ENCODE measurements around the gene FKBP2. TPM values are rescaled to one million over a fixed set of nuclear protein-coding genes. Genes with fewer than 3 reads are reported as not detected.

Gene FKBP2
- total RNA-seq, 6 experiments from 2014 or later = 54.1 to 95.6 (median 73.1) TPM

DNA sequence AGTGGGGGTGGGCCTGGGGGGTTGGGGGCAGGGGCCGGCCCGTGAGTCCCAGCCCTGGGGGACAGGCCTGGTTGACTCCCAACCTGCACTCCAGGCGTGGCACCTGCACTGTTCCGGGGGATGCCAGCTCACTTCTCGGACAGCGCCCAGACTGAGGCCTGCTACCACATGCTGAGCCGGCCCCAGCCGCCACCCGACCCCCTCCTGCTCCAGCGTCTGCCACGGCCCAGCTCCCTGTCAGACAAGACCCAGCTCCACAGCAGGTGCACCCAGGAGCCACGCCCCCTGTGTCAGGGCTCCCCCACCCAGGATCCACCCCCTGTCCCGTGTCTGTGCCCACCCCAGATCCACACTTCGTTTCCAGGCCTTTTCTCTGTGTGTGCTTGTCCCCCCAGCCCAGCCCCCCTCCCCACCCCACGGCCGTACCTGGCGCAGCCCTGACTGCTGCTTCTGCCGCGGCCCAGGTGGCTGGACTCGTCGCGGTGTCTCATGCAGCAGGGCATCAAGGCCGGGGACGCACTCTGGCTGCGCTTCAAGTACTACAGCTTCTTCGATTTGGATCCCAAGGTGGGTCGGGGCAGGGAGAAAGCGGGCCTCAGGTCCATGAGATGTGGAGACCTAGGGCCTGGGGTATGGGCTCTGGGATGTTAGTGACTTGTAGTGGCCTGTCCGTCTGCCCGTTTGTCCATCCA lies 29.6 kb upstream of the FKBP2 start:
- Mint-ChIP-seq H3K4me1 (ENCODE audit: low read depth) (peaks cover 25% of the 10 kb centered on the region), H3K9me3 (no peaks in the 10 kb centered on the region), H3K27ac (no peak overlapping the region), H3K4me3 (no peak overlapping the region), H3K36me3 (ENCODE audit: low read depth) (peaks cover 6% of the 10 kb centered on the region; the same call in 1 of the 2 replicates), H3K27me3 (ENCODE audit: insufficient read depth) (no peaks in the 10 kb centered on the region; the same call in none of the 2 replicates)
- TF ChIP-seq, protein P1, sequence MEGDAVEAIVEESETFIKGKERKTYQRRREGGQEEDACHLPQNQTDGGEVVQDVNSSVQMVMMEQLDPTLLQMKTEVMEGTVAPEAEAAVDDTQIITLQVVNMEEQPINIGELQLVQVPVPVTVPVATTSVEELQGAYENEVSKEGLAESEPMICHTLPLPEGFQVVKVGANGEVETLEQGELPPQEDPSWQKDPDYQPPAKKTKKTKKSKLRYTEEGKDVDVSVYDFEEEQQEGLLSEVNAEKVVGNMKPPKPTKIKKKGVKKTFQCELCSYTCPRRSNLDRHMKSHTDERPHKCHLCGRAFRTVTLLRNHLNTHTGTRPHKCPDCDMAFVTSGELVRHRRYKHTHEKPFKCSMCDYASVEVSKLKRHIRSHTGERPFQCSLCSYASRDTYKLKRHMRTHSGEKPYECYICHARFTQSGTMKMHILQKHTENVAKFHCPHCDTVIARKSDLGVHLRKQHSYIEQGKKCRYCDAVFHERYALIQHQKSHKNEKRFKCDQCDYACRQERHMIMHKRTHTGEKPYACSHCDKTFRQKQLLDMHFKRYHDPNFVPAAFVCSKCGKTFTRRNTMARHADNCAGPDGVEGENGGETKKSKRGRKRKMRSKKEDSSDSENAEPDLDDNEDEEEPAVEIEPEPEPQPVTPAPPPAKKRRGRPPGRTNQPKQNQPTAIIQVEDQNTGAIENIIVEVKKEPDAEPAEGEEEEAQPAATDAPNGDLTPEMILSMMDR (IDR thresholded peaks at IDR 0.05) = no peak
- no peak for DNase-seq

DNA sequence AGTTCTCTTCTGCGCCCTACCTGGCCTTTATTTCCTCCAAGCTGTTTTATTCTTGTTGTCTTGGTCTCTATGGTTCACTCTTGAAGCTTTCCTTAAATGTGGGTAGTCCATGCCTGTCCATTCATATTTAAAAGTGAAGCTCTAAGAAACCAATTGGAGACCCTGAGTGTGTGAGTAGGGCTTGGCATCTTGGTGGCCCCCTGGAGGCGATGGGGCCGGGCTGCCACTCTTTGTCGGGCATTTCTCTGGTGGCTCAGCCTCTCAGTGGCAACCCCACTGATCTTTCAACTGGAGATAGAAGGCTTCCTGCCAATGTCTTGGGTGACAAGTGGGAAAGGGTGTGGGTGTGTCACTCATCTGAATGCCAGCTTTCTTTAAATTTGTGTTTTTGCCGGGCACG lies 24.0 kb upstream of the FKBP2 start:
- Mint-ChIP-seq H3K4me1 (ENCODE audit: low read depth) (peaks cover 14% of the 10 kb centered on the region), H3K27me3 (ENCODE audit: insufficient read depth) (no peaks in the 10 kb centered on the region; the same call in none of the 2 replicates), H3K36me3 (ENCODE audit: low read depth) (peaks cover 6% of the 10 kb centered on the region; the same call in 1 of the 2 replicates), H3K4me3 (no peak overlapping the region), H3K9me3 (no peaks in the 10 kb centered on the region), H3K27ac (no peak overlapping the region)
- no peak for DNase-seq
- TF ChIP-seq, protein P1 (IDR thresholded peaks at IDR 0.05) = no peak

DNA sequence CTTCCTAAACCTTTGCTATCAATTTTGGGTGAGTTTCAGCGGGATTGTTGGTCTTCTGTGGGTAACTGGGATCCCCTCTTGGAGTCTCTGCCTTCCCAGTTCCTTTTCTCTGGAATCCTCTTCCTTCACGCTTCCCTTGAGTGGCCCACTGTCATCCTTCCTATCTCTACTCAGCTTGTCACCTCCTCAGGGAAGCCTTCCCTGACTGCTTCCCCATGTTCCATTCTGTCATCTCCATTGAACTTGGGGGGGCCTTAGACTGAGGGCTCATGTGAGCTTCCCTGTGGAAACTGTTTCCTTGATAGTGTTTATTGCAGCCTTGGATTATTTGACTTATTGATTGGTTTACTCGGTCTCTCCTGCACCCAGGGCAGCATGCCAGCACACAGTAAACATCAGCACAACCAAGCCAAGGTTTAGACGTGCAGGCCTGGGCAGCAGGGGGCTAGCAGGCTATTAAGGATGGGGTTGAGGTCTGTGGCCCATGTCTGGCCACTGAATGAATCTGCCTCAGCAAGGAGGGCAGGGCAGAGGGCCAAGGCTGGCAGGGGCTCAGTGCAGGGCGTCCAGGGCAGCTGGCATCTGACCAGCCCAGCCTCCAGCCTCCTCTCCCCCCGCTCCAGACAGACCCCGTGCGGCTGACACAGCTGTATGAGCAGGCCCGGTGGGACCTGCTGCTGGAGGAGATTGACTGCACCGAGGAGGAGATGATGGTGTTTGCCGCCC lies 22.1 kb upstream of the FKBP2 start:
- Mint-ChIP-seq H3K4me3 (no peak overlapping the region), H3K9me3 (no peaks in the 10 kb centered on the region), H3K27ac (no peak overlapping the region), H3K36me3 (ENCODE audit: low read depth) (peaks cover 6% of the 10 kb centered on the region; the same call in 1 of the 2 replicates), H3K27me3 (ENCODE audit: insufficient read depth) (no peaks in the 10 kb centered on the region; the same call in none of the 2 replicates), H3K4me1 (ENCODE audit: low read depth) (peaks cover 15% of the 10 kb centered on the region)
- TF ChIP-seq, protein P1 (IDR thresholded peaks at IDR 0.05) = no peak
- DNase-seq = no peak

DNA sequence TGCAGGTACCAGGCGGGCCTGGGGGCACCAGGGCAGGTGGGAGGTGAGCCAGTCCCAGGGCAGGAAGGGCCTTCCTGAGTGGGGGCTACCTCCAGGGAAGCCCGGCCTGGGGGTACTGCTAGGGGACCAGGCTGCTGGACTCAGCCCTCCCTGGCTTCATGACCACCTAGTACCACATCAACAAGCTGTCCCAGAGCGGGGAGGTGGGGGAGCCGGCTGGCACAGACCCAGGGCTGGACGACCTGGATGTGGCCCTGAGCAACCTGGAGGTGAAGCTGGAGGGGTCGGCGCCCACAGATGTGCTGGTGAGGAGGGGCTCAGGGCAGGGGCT lies 21.6 kb upstream of the FKBP2 start:
- Mint-ChIP-seq H3K36me3 (ENCODE audit: low read depth) (peaks cover 6% of the 10 kb centered on the region; the same call in 1 of the 2 replicates), H3K27me3 (ENCODE audit: insufficient read depth) (no peaks in the 10 kb centered on the region; the same call in none of the 2 replicates), H3K4me3 (no peak overlapping the region), H3K9me3 (no peaks in the 10 kb centered on the region), H3K27ac (no peak overlapping the region), H3K4me1 (ENCODE audit: low read depth) (peaks cover 19% of the 10 kb centered on the region)
- DNase-seq = no peak
- TF ChIP-seq, protein P1 (IDR thresholded peaks at IDR 0.05) = no peak

DNA sequence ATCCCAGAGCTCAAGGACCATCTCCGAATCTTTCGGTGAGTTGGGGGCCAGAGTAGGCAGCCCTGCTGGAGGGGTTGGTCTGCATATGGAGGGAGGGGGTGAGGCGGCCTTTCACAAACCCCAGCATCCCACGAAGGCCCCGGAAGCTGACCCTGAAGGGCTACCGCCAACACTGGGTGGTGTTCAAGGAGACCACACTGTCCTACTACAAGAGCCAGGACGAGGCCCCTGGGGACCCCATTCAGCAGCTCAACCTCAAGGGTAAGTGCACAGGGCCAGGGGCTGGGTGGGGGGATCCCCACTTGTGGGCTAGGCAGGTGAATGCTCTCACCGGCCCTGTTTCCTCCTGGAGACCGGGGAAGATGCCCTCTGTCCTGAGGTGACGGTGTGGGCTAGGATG lies 21.1 kb upstream of the FKBP2 start:
- DNase-seq = no peak
- no peaks in the 10 kb centered on the region for H3K9me3 Mint-ChIP-seq
- TF ChIP-seq, protein P1 (IDR thresholded peaks at IDR 0.05) = no peak
- H3K36me3 Mint-ChIP-seq (ENCODE audit: low read depth) = peaks cover 6% of the 10 kb centered on the region; the same call in 1 of the 2 replicates
- H3K4me3 Mint-ChIP-seq = no peak overlapping the region
- H3K27me3 Mint-ChIP-seq (ENCODE audit: insufficient read depth) = no peaks in the 10 kb centered on the region; the same call in none of the 2 replicates
- H3K4me1 Mint-ChIP-seq (ENCODE audit: low read depth) = peaks cover 16% of the 10 kb centered on the region
- H3K27ac Mint-ChIP-seq = no peak overlapping the region

Data from HFFc6 (cell line).